SK-MEL-5 (cell line): ENCODE results near the gene NDUFV1. TPM values are rescaled to one million over a fixed set of nuclear protein-coding genes. Genes with fewer than 3 reads are reported as not detected.

ENCODE experiments used
- DNase-seq: peaks from one replicate; pipeline ENCODE4 v3.0.0-alpha.2; 2016; ENCODE audit warnings: low read depth, low spot score
- in situ Hi-C: cut with HindIII; loops from 2 replicates; pipeline ENCODE4 v1.10.0; 2016; ENCODE audit warnings: low sequenced_read_pairs, high pct_unique_total_duplicates, low pct_unique_long_range_greater_than_20kb
- total RNA-seq: library from RNA; depleted of rRNA; stranded (reverse); fragments of >200 nt; shearing (Covaris generic); gene quantifications from 2 replicates; pipeline ENCODE4 v1.2.3, GENCODE V29; 2014

Gene NDUFV1
- total RNA-seq, 1 experiment from 2014 or later, result 175 TPM

- peak; percentile 31 for DNase-seq
- in situ Hi-C loops, result no loop called here
These were observed 1.3 kb upstream of the NDUFV1 start for GRCh38 chr11:67605231-67606011.

- in situ Hi-C loops, result no loop called here
- DNase-seq, result no peak
These were observed 644 bp upstream of the NDUFV1 start for GRCh38 chr11:67606093-67606491.

- DNase-seq, result no peak
- in situ Hi-C loops, result no loop called here
These were observed 771 bp downstream of the NDUFV1 start for GRCh38 chr11:67607507-67607906.

GRCh38 chr11:67608486-67608885 lies 1.8 kb downstream of the NDUFV1 start:
- DNase-seq, result no peak
- in situ Hi-C loops, result no loop called here

- DNase-seq, result no peak
- in situ Hi-C loops, result no loop called here
These were observed 2.6 kb downstream of the NDUFV1 start for GRCh38 chr11:67609316-67609715.

- DNase-seq, result no peak
- in situ Hi-C loops, result no loop called here
These were observed 3.6 kb downstream of the NDUFV1 start for GRCh38 chr11:67610302-67610868.

- in situ Hi-C loops, result no loop called here
- DNase-seq, result no peak
These were observed 4.4 kb downstream of the NDUFV1 start for GRCh38 chr11:67611165-67611564.

- in situ Hi-C loops, result no loop called here
- DNase-seq, result no peak
These were observed 5.2 kb downstream of the NDUFV1 start for GRCh38 chr11:67611704-67612587.

- in situ Hi-C loops, result no loop called here
- DNase-seq, result no peak
These were observed 6.0 kb downstream of the NDUFV1 start for GRCh38 chr11:67612751-67613150.

- DNase-seq, result no peak
These were observed 6.7 kb downstream of the NDUFV1 start for GRCh38 chr11:67613313-67613959.

GRCh38 chr11:67613960-67614715 lies 7.4 kb downstream of the NDUFV1 start:
- in situ Hi-C loops, result no loop called here
- DNase-seq, result peak; percentile 52

More at GRCh38 chr11:67613313-67613959, 6.7 kb downstream of the NDUFV1 start:
- in situ Hi-C loops, result no loop called here

- in situ Hi-C loops, result no loop called here
- peak; percentile 55 for DNase-seq
These were observed 8.3 kb downstream of the NDUFV1 start for GRCh38 chr11:67614730-67615714.

- DNase-seq, result no peak
- in situ Hi-C loops, result no loop called here
These were observed 9.1 kb downstream of the NDUFV1 start for GRCh38 chr11:67615728-67616430.

GRCh38 chr11:67616431-67617242 lies 9.9 kb downstream of the NDUFV1 start:
- no peak for DNase-seq
- in situ Hi-C loops, result no loop called here
